ENCODE measurements around the gene LMO2.
A peak's percentile ranks its signal among the peaks of the same experiment; 100 is the strongest.

The LMO2 gene

DNA sequence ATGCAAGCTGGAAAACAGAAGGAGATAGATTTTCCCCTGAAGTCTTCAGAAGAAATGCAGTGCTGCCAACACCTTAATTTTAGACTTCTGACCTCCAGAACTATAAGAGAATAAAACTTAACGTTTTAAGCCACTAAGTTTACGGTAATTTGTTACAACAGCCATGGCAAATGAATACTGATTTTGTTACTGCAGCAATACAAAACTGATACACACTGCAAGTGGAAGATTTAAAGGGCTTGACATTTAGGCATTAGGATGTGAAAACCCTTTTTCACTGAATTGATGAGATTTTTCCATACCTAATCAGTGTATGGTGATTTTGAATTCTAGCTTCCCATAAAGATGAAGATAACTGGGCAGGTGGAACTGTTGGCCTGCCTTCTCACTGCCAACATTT is 22.1 kb upstream of the LMO2 start:
- no peak for DNase-seq

DNA sequence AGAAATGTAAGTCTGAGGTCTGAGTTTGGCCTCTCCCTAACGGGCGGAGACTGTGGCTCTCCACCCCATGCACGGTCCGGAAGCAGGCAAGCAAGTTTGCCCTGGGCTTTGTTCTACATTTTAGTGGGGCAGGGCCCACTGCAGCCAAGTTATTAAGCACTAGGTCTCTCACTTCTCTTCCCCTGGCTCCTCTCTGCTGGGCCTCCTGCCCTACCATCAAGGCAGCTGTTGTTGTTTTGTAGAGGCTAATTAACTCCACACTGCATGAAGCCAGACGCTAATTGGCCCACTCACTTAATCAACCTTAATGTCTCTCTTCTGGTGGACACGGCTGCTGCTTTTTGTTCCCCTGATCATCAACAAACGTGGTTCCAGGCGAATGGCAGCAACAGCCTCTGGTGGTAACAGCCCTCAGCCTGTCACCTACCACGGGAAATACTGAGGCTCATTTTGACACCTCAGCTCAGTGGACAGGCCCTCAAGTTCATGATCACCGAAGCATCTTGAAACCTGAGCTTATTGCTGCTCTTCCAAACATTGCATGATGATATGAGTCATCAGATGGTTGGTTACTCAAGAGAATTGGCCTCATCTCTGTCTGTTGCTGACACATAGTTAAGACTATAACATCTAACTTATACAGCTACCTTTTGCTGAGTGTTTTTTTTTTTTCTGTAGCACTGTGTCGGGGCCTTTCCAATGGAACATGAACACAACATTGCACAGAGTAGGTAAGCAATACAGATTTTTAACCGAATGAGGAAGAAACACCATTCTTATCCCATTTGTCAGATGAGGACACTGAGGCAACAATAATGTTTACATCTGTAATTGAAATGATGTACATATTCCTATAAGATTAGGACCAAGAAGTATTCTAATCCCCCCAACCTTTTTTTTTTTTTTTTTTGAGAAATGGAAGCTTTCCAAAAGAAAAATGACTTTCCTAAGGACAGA is 20.8 kb upstream of the LMO2 start:
- peak; percentile 65 for DNase-seq

DNA sequence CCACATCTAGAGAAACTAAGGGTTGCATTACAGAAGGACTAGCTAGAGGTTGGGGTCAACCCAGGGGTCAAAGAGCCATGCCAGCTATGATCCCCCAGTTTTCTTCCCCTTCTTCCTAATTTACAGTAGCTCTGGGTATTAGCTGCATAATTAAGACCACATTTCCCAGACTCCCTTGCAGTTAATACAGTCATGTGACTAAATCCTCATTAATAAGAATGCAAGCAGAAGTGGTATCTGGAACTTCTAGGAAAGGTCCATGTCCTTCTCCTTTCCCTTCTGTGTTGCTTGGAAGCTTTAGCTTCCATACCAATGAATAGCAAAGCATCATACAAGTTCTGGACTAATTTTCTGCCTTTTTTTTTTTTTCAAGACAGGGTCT is 19.1 kb upstream of the LMO2 start:
- DNase-seq = no peak

DNA sequence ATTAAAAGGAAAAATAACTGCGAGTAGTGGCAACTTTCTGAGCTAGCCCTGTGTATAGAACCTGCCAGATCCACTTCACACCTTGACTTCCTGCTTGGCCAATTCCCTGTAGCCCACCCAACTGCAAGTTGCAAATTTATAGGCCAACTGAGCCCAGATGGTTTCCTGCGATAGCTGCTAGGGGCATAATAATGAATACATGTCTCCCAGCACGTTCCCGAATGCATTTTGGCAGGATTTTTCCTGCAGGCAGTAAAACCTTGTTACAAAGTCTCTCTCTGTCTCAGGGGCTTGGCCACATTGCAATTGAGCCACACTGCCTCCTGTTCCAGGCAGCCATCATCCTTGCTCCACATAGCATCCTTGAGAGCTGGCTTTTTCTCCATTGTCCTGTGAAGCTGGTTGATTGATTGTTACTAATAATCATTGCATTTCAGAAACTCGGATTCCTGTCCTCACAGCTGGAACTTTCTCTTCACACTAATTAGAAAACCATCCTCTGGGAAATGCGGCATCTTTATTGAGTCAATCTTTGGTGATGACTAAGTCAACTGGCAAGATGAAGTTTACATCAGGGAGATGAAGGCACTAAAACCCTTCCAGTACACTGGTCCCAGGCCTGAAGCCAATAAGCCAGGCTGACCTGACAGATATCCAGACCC is 18.6 kb upstream of the LMO2 start:
- peak; percentile 35 for DNase-seq

DNA sequence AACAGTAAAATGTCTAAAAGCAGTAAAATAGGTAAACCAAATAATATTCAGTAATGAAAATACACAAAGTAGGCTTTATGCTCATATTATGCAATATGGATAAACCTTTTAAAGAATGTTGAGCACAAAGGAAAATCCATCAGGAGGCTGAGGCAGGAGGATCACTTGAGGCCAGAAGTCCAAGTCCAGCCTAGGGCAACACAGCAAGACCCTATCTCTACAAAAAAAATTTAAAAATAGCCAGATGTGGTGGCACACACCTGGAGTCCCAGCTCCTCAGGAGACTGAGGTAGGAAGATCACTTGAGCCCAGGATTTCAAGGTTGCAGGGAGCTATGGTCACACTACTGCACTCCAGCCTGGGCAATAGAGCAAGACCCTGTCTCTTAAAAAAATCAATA is 17.7 kb upstream of the LMO2 start:
- no peak for DNase-seq

DNA sequence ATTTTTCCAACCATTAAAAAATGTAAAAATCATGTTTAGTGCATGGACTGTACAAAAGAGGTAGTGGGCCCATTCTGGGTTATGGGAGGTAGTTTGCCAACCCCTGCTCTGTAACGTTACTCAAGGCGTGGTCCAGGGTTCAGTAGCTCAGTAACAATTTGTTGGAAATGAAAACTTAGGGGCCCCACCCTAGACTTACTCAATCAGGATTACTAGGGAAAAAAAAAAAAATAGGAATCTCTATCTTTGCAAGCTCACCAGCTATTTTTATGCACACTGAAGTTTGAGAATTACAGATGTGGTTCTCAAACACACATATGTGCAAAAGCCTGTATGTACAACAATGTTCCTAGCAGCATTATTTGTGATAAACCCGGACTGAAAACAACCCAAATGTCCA is 17.3 kb upstream of the LMO2 start:
- DNase-seq = no peak

DNA sequence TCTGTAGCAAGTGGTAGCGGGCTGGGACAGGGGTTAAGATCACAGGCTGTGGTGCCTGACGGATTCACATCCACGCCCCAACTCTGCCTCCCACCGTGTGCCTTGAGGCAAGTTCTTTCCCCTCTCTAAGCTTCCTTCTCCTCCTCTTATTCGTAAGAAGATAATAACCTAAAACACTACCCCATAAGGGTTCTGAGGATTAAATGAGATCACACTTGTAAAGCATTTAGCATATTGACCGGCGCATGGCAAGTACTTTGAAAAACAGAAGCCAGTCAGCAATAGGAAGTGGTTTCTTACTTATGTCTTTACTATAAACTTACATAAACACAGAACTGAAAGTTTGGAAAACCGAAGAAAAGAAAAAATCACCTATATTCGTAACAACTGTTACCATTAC is 15.5 kb upstream of the LMO2 start:
- DNase-seq = no peak

DNA sequence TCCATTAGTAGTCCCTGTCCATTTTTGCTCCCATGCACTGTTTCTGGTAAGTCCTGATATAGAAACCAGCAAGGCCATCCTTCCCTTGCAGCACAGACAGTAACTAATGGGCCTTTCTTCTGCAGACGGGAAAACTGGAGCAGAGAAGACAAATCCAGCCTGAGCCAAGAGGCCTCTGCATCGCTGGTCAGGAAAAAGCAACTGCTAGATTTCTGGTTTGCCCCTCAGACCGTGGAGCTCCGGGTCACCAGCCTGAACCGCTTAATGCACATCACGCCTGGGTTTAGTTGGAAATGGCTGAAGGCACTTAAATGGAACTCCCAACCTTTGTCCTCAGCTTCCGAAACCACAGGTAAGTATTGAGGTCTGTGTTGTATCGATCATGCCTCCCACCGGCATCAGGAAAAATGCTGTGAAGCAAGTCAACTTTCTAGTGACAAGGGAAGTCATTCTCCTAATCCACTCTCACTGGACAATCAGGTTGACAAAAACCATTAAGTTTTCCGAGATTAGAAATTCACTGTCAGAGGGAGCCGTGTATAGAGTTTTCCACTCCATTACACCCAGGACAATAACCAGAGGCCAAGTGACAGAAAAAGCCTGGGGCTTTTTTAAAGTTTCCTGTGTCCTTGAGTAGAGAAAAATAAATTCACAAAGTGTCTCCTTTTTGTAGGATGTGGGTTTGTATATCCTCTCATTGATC is 14.8 kb upstream of the LMO2 start:
- peak; percentile 69 for DNase-seq

DNA sequence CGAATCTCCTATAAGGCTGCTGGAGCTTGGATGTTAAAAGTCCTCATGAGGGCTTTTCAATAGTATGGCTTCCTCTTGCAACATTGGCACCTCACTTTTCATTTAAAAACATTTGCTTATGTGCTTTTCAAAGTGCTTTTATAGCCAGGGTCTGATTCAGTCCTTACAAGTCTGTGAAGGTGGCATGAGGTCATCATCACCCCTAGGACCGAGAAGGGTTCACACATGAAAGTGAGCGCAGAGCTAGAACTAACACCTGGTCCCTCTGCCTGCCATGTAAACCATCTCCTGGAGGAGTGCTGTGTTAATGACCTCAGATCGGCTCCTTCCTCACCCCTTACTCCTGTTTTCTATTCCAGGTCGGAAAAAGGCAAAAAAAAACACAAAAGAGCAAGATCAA is 12.2 kb upstream of the LMO2 start:
- no peak for DNase-seq

DNA sequence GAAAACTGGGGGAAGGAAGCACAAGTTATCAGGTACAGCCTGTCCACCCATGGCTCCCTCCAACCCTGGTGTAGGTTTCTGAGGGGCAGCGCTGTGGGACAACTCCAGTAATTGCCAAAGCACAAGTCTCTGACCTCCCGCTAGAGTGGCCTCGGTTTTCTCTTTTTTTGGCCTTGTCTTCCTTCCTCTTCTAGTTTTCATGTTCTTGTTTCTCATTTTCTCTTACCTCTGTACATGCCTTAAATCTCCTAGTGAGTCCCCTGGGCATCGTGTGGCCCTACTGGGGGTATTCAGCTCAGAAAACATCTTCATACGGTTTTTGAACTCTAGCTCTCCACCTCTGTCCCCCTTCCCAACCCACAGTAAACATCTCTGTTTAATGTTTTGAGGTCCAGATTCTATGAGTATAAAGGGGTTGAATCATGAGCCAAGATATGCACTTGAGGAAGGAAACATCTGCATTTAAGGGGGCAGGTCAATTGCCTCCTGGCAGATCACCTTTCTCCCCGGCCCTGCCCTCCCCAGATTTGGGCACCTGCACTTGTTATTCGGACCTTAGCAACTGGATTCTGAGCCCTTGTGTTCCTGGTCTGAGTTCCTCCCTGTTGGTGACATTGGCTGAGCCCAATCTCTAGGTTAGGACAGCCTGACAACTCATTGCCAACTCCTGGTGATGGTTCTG is 8.4 kb upstream of the LMO2 start:
- DNase-seq = no peak

DNA sequence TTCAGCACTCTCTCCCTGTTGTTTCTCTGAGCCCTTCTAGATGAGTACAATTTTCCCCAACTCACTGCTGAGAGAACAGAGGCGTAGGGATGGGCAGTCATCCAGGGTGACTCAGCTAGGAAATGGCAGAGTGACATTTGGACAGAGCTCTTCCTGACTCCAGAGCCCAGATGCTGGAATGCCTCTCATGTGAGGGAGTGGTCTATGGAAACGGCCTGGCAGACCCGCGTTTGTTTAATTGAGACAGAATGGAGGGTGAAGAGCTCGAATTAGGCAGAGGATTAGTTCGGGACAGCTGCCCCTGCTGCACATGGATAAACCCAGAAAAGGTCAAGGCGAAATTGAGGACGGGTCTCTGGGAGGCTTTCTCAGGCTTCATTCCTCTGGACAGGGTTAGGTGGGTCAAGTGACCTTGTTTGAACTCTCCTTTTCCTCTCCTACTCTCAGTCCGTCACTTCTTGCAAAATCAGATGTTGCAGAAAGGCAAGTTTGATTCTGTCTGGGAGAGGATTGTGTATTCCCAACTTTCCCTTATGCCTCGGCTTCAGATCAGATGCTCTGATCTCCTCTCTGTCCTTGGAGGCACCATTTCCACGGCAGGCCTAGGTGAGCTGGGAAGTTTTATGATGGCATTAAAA is 7.6 kb upstream of the LMO2 start:
- DNase-seq = peak; percentile 54

DNA sequence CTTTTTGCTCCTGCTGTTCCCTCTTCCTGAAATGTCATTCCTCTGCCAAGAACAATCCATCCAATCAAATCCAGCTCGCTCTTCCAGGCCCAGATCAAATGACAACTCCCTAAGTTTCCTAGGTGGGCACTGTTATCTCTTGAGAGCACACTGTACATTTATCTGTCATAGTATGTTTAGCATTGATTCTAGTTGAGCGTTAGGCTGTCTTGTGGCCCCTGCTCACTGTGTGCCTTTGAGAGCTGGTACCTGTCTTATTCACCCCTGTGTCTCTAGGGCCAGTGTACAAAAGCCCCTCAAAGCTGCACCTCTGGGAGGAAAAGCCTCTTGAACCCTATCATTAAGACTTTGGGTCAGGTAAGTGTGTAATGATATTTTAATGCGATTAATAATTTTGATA is 7.1 kb upstream of the LMO2 start:
- DNase-seq = no peak

DNA sequence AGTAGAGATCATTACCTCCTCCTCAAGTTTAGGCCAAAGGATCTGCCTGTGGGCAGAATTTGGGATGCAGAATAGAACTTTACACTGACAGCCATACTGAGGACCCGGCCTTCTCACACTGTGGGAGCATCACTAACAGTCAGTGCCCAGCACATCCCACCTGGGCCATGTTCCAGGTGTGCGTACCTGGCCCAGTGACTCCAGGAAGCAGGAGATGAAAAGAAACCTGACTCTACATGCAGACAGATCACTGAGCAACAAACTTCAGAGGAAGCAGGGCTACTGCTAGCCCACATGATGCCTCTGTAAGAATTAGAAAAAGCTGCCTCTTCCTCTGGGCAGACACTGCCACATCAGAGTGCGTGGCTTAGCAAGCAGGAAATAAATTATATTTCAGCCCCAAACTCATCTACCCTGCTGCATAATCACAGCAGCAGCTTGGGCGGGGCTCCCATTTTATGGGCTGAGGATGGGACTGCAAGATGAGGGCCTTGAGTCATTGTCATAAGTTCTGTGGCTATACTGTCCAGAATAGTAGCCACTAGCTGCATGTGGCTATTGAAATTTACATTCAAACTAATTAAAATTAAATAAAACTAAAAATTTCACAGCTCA is 6.0 kb upstream of the LMO2 start:
- DNase-seq = no peak

DNA sequence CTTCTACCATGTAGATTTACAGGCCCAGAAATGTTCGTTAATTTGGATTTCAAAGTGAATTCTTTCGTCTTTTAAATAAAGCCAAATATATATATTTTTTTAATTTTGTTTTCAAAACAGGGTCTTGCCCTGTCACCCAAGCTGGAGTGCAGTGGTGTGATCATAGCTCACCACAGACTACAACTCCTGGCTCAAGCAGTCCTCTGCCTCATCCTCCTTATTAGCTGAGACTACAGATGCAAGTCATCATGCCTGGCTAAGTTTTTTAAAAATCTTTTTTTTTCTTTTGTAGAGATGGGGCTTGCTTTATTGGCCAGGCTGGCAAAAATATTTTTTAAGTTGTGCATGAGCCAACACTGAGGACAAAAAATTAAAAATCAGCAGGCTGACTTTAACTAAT is 5.0 kb upstream of the LMO2 start:
- no peak for DNase-seq

DNA sequence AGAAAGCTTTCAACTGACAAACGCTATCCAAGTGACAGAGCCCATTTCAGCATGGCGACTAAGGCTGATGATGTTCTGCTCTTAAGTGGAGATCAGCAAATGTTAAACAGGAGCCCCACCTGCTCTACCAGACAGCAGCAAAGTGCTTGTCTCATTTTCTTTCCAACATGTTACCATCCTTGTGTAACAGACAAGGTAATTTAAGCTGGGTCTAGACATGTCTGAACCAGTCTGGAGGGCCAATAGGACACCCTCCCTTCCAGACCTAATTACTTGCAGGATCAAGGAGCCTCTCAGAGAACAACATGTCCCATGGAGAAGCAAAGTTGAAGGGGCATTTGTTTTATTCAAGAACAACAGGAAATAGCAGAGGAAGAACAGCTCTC is 3.9 kb upstream of the LMO2 start:
- no peak for DNase-seq

DNA sequence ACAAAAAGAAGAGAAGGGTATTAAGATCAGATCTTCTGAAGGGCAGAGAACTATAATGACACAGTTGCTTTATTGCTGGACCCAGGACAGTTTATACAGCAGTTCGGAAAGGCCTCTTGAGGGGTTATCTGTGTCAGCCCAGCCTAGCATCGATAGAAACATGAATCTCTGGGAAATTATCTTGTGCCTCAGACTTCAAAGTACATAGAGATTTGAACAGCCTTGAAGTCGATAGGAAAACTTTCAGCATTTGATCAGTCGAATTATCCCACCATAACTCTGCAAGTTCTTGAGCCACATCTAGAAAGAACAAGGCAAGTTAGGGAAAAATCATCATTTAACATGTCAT is 2.5 kb upstream of the LMO2 start:
- DNase-seq = no peak

DNA sequence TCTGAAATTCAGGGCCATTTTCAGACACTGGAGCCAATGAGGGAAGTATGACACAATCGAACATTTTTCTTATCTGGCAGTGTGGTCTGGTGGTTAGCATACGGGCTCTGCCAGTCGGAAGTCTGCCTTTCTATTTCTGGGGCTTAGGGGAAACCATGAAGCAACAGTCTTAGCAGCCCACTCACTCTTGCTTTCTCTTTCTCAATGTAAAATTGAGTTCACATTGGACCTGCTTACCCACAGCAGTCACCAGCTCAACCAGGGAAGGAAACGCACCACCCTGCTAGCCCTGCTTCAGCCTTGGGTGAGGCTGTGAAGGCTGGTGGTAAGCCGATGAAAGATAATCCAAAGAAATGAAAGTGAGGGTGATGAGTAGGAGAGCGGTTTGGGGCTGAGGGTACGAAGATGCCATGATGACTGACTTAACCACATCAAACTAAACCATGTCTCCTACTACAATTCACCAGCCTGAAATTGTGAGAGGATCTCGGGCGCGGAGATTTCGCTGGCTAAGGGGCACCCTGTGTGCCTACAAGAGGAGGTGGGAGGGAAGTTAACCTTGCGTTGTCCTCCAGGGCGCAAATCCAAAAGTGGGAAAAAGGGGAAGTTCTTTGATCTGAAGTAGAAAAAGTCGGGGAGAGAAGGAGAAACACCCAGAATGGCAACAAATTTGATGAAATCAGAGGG is 2.0 kb upstream of the LMO2 start:
- DNase-seq = no peak

DNA sequence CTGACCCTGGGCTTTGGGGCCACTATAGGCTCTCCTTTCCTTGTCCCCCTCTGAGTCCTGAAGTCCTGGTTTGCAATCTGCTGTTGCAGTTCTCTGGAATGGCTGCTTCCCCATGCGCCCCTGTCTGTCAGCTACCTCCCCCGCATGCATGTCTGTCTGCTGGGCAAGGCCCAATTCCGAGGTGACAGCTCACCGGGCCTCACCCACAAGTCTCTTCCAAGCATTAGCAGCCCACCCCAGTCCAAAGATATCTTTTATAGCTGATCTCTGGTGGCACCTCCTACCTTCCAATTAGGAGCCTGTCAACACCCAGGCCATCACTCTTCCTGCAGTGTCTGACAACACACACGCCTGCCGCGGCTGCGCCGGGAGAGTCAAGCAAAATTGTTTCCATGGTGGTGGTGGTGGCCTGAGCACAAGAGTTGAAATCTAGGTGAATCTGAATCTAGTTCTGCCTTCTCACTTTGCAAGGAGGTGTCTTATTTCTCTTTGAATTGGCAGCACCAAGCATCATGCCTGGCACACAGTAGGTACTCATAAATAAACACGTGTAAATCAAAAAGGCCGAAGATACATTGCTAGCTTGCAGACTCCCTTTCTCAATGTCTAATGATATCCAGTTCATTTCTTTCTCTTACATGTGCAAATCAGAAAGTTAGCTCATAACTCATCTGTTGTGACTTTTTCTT is 1.2 kb upstream of the LMO2 start:
- DNase-seq = no peak

DNA sequence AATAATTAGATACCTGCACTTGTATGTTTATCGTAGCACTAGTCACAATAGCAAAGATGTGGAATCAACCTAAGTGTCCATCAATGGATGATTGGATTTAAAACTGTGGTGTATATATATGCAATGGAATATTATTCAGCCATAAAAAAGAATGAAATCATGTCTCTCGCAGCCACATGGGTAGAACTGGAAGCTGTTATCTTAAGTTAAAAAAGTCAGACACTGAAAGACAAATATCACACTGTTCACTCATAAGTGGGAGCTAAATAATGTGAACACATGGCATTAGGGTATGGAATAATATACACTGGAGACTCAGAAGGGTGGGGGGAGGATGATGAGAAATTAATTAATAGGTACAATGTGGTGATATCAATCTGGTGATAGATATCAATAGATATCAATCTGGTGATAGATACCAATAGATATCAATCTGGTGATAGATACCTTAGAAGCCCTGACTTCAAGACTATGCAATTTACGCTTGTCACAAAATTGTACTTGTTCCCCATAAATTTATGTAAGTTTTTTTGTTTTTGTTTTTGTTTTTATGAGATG is 2.0 kb downstream of the LMO2 start:
- DNase-seq = no peak

DNA sequence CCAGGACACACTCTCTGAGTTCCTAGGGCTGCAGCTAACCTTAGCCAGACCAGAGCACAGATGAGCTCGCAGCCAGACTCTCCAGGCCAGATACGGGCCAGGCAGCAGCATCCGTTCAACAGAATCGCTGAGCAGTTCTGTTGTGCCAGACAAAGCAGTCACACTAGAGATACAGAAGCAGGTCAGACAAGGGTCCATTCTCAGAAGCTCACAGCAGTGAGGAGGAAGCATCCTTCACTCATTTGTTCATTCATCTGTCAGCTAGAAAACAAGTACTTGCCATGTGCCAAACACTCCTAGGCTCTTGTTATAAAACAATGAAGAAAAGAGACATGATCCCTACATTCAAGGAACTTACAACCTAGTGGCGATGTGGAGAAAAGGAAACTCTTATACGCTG is 2.6 kb downstream of the LMO2 start:
- no peak for DNase-seq

DNA sequence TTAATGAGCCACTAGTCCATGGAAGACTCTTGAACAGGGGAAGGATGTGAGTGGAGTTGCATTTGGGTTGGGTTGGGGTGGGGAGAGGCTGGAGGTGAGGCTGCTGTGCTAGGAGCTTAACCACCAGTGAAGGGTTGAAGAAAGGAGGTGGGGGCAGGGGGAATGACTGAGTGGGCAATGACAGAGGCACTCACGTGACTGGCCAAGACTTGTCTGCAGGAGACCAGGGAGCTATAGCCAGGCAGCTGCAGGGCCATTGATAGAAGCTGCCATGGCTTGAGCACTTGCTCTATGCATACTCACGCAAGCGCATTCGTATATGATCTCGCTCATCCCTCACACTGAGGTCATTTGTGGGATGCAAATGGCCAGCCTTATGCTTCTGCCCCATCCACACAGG is 4.0 kb downstream of the LMO2 start:
- no peak for DNase-seq

Data from eye (tissue), 1 donor.